Hepatic stellate cell (primary cell): ENCODE data around the gene DPEP3.
A peak's percentile ranks its signal among the peaks of the same experiment; 100 is the strongest.

ENCODE experiments used
- DNase-seq: peaks from one replicate; pipeline ENCODE4 v3.0.0; 2011; ENCODE audit warnings: low spot score

DPEP3 gene

DNA sequence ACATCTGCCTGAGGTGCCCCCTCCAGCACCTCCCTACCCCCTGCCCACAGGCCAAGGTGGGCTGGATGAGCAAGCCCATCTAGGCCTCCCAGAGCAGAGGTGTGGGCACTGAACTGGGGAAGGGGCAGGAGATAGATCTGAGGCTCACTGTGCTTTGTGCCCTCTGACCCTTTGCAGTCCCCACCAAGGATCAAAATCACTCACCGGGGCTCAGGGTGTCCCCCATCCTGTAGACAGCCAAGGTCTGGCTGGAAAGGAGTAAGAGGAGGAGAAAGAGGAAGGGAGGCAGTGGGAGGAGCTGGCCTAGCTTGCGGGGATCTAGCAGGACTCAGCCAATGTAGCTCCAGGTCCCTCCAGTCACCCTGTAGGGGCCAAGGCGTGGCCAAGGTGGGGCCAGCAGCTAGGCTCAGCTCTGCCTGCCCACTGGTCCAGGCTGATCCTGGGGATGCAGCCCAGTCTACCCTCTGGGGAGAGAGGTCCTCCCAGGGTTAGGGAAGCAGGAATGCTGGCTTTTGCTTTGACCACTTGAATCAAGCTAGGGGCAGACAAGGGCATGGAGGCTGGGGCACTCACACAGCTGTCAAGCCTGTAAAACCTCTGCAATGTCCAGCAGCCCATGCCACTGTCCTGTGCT, 13.6 kb downstream of the DPEP3 start:
- peak; percentile 77 for DNase-seq

GRCh38 chr16:67965668-67966548, 14.4 kb downstream of the DPEP3 start:
- no peak for DNase-seq

- no peak for DNase-seq
Observed at GRCh38 chr16:67964477-67965131, 15.7 kb downstream of the DPEP3 start.

DNA sequence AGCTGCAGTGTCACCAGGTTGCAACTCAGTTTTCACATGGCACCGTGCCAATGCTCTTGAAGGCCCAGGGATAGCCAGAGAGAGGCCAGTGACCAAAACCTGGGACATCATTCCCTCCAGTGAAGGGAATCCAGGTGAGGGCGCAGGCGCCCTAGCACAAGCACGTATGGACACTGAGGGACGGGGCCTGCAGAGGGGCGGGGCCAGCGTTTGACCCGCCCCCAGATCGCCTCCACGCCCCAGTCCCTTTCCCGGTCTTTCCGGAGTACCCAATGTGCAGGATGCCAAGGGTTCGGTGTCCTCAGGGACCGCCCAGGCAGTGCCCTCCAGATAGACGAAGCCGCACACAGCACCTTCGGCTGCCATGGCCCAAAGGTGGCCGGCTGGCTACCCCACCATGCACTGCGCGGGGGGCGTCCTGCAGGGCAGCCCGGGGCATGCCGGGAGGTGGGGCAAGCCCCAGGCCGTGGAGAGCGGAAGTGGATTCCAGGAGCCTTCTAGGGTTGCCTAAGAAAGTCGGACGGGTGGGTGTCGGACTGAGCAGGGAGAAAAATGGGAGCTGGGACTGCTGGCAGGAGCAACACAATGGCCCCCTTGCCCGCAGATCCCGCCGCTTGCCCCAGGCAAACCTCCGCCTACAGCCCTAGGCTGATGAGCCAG, 16.5 kb downstream of the DPEP3 start:
- DNase-seq: no peak

DNA sequence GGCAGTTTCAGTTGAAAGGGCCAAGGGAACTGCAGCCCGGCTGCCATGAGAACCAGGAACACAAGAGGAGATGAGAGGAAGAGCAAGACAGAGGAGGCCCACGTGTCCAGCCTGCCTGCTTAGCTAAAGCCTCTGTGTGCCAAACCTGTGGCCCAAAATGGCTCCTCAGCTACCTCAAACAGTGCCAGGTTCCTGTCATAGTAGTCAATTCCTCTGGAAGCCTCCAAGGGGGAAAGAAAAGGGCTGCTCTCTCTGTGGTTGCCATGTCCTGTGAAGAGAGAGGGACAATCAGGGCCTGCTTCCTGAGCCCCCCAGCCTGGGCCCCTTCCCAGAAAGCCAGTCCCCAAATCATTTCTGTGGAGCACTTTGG, 17.0 kb downstream of the DPEP3 start:
- no peak for DNase-seq

GRCh38 chr16:67962135-67962534, 18.2 kb downstream of the DPEP3 start:
- no peak for DNase-seq

GRCh38 chr16:67961551-67961957, 18.7 kb downstream of the DPEP3 start:
- DNase-seq: no peak

DNA sequence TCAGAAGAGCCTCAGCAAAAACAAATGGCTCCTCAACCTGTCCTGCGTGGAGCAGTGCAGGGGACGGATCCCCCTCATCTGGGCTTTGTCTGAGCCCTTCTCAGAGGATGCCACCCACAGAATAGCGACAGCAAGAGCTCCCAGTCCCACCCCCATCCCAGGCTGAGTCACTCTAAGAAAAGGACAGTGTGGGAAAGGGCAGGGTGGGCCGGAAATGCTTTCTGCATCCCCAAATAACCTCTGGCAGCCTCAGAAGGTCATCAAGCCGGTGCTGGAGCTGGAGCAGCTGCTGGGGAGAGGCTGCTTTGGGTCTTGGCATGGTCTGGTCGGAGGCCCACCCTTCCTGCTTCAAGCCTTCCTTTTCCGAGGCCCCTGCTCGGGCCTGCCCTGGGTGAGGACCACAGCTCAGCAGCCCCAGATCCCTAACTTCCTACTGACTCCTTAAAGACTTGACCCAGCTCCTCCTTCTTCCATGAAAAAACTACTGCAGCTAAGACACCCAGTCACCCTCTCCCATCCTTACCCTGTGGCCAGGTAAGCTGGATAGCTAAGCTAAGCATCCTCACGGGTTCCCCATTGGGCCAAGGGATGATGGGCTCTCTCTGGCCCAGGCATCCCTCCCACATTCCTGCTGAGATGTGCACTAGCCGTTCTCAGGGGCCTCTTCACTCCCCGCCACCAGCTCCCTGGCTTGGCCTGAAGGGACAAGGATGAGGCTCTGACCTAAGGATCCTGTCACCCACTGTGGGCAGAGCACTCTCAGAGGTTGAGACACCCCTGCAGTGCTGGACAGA, 20.6 kb downstream of the DPEP3 start:
- DNase-seq: peak; percentile 97

DNA sequence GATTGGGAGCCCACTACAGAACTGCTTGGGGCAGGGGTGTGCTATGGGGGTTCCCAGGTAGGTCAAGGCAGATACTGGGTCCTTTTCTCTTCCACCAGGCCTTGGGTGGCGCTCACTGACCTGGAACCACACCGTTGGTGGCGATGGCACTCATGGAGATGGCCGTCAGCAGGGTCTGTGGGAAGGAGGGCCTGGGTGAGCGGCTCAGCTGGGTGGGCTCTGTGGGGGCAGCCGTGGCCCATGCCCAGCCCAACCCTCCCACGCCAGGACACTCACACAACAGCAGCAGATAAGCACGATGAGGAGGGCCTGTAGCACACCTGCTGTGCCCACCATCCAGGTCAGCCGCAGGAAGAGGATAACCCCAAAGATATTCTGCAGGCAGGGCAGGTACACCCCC, 22.7 kb downstream of the DPEP3 start:
- no peak for DNase-seq

DNA sequence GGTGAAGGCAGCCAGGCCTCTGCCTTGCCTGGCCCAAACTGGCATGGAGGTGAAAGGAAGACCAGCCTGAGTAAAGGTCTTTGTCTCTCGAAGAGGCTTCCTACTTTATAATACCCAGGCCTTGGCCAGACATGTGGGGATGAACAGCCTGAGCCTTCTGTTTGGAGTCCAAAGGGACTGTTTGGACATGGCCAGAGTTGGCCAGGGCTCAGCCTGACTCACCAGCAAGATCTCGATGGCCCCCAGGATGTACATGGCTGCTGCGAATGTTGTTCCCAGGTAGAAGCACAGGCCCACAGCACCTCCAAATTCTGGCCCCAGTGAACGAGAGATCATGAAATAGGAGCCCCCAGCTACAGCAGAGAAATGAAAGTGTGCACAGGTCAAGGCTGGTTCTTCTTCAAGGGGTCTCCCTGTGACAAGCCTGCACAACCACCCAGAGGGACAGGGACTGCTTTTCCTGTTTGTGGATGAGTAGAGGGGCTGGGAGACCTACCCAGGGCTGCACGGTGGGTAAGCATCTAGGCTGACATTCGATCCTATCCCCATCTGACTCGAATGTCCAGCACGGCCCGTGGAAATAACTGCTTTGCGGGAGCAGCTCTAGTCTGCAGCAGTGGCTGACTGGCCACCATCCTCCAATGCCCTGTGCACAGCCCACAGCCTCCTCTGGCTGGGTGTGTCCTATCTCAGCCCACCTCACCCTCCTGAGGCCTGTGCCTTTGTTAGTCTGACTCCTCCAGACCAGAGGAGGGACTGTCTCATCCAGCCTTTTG, 25.7 kb downstream of the DPEP3 start:
- DNase-seq: no peak

- no peak for DNase-seq
Observed at GRCh38 chr16:67953641-67954375, 26.5 kb downstream of the DPEP3 start.

DNA sequence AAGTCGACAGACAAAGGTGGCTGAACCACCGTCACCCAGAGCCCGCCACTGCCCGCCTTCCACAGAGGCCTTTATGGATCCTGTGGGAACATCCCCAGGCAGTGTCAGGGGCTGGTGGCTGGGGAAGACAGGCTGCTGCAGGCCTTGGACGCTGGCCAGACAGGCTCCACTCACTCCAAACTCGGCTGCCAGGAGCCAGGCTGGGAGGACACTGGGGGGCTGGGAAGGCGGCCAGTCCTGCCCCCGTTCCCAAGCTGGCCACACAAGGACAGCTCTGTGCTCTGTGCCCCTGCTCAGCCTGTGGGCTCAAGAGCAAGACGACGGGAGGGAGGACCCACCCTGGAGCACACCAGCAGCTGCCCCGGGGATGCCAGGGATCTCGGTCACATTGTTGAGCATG, 28.8 kb downstream of the DPEP3 start:
- no peak for DNase-seq

- DNase-seq: no peak
Observed at GRCh38 chr16:67950335-67950843, 29.9 kb downstream of the DPEP3 start.

GRCh38 chr16:67949645-67950044, 30.7 kb downstream of the DPEP3 start:
- no peak for DNase-seq

GRCh38 chr16:67948015-67948414, 32.3 kb downstream of the DPEP3 start:
- DNase-seq: no peak

GRCh38 chr16:67946966-67947558, 33.2 kb downstream of the DPEP3 start:
- no peak for DNase-seq

- DNase-seq: no peak
Observed at GRCh38 chr16:67946128-67946569, 34.1 kb downstream of the DPEP3 start.

DNA sequence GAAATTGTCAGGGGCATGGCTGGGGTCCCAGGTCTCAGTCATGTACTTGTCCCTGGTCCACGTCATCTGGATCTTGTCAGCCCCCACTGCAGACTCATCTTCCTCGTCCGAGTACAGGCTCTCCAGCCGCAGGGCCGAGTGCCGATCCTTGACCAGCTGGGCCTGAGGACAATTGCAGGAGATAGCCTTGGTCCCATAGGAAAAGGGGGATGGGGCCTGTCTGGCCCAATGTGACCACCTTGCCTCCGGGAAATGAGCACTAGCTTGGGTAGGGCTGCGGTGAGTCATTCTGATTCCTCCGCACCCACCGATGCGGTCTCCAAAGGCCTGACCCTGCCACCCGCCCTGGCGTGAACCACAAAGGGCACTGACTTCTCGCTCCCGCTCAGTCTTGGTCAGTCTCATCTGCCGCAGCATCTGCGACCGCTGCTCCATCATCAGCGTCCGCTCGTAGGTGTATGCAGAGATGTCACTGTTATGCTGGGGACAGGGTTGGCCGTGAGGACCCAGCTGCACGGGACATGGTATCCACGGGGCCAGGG, 34.8 kb downstream of the DPEP3 start:
- DNase-seq: no peak

GRCh38 chr16:67944690-67945391, 35.5 kb downstream of the DPEP3 start:
- no peak for DNase-seq
